RWPE2 (cell line): ENCODE data around the gene CTDNEP1.

Experiments
- ATAC-seq: fragments of 200-7000 bp; cut with Tn5 transposase; 3 replicates; pipeline ENCODE4 v1.9.1; 2021; ENCODE audit warnings: low read depth
- DNase-seq: peaks from one replicate; pipeline ENCODE4 v3.0.0-alpha.2; 2020; ENCODE audit warnings: low spot score
- H3K27ac ChIP-seq: fragments of 450-650 bp; 2 replicates; pipeline ENCODE4 v1.5.1; 2017; ENCODE audit warnings: mild to moderate bottlenecking; ENCODE audit not compliant: poor library complexity, severe bottlenecking
- H3K27me3 ChIP-seq: fragments of 250-450 bp; sonication (Bioruptor Pico); 2 replicates; pipeline ENCODE4 v1.5.1; 2021; ENCODE audit warnings: mild to moderate bottlenecking, moderate library complexity; ENCODE audit not compliant: insufficient read depth, poor library complexity, severe bottlenecking
- H3K36me3 ChIP-seq: fragments of 250-450 bp; sonication (Bioruptor Pico); 2 replicates; pipeline ENCODE4 v1.5.1; 2020; ENCODE audit warnings: low read depth, mild to moderate bottlenecking, moderate library complexity
- H3K4me1 ChIP-seq: fragments of 250-450 bp; sonication (Bioruptor Pico); 2 replicates; pipeline ENCODE4 v1.5.1; 2021; ENCODE audit warnings: mild to moderate bottlenecking, moderate library complexity; ENCODE audit not compliant: insufficient read depth, poor library complexity, severe bottlenecking
- H3K4me3 ChIP-seq: fragments of 250-450 bp; sonication (Bioruptor Pico); 2 replicates; pipeline ENCODE4 v1.5.1; 2021; ENCODE audit warnings: mild to moderate bottlenecking, moderate library complexity; ENCODE audit not compliant: severe bottlenecking
- H3K9me3 ChIP-seq: fragments of 250-450 bp; sonication (Bioruptor Pico); 2 replicates; pipeline ENCODE4 v1.5.1; 2021; ENCODE audit warnings: mild to moderate bottlenecking, moderate library complexity; ENCODE audit not compliant: severe bottlenecking
- CTCF ChIP-seq: fragments of 450-650 bp; IDR thresholded peaks from one replicate; pipeline ENCODE4 v1.5.1; 2017; ENCODE audit warnings: mild to moderate bottlenecking, moderate library complexity; ENCODE audit not compliant: poor library complexity, severe bottlenecking

The CTDNEP1 gene

GRCh38 chr17:7235693-7236665 lies 15.6 kb downstream of the CTDNEP1 start:
- no peak for DNase-seq
- Histone ChIP-seq H3K27ac (peak overlapping the region; percentile 72), H3K4me3 (no peak overlapping the region), H3K4me1 (peaks cover 13% of the 10 kb centered on the region), H3K9me3 (no peaks in the 10 kb centered on the region), H3K27me3 (no peaks in the 10 kb centered on the region), H3K36me3 (peaks cover 43% of the 10 kb centered on the region)
- no peak for TF ChIP-seq CTCF
- no peak for ATAC-seq

- ATAC-seq: peak; percentile 46
- H3K27me3 ChIP-seq: no peaks in the 10 kb centered on the region
- H3K9me3 ChIP-seq: no peaks in the 10 kb centered on the region
- no peak for TF ChIP-seq CTCF
- H3K27ac ChIP-seq: peak within 1 kb of the TSS; percentile 72
- peak; percentile 95 for DNase-seq
- H3K4me1 ChIP-seq: peaks cover 13% of the 10 kb centered on the region
- H3K36me3 ChIP-seq: peaks cover 47% of the 10 kb centered on the region
- peak within 1 kb of the TSS; percentile 88 for H3K4me3 ChIP-seq
Measured at GRCh38 chr17:7234083-7234951, 17.2 kb downstream of the CTDNEP1 start, which contains the start of gene DVL2. Gene DVL2, minus strand, starts transcription at chr17:7234517. Its CDS starts 255 bp downstream, at chr17:7234262.

- DNase-seq: no peak
- Histone ChIP-seq H3K36me3 (peaks cover 53% of the 10 kb centered on the region), H3K27ac (peak overlapping the region; percentile 72)
Measured at GRCh38 chr17:7233701-7234082, 17.8 kb downstream of the CTDNEP1 start.

GRCh38 chr17:7232114-7232513 lies 19.4 kb downstream of the CTDNEP1 start:
- peaks cover 66% of the 10 kb centered on the region for H3K36me3 ChIP-seq
- peaks cover 17% of the 10 kb centered on the region for H3K4me1 ChIP-seq
- no peak overlapping the region for H3K27ac ChIP-seq
- no peak for DNase-seq
- no peak for TF ChIP-seq CTCF
- ATAC-seq: no peak
- no peak overlapping the region for H3K4me3 ChIP-seq
- no peaks in the 10 kb centered on the region for H3K9me3 ChIP-seq
- no peaks in the 10 kb centered on the region for H3K27me3 ChIP-seq

More at GRCh38 chr17:7233701-7234082, 17.8 kb downstream of the CTDNEP1 start:
- Histone ChIP-seq H3K27me3 (no peaks in the 10 kb centered on the region), H3K4me3 (peak overlapping the region; percentile 88), H3K9me3 (no peaks in the 10 kb centered on the region), H3K4me1 (peaks cover 13% of the 10 kb centered on the region)
- peak; percentile 15 for ATAC-seq
- no peak for TF ChIP-seq CTCF
